Fibroblast of pulmonary artery (primary cell): Measurements from ENCODE around the gene TGFB2.

ENCODE experiments used
- DNase-seq: peaks from one replicate; pipeline ENCODE4 v3.0.0-alpha.2; 2010; ENCODE audit warnings: low read depth
- H3K4me3 ChIP-seq: replicated peaks from 2 replicates; pipeline ENCODE4 v1.5.1; 2011; ENCODE audit warnings: low read depth, mild to moderate bottlenecking, control low read depth, low read length, moderate library complexity
- CTCF ChIP-seq: IDR thresholded peaks from 2 replicates; pipeline ENCODE4 v1.5.1; 2011; ENCODE audit warnings: mild to moderate bottlenecking, control low read depth, low read length, inconsistent platforms; ENCODE audit errors: missing control alignments

TGFB2 gene

GRCh38 chr1:218400624-218401023 is 55.5 kb downstream of the TGFB2 start:
- TF ChIP-seq CTCF, result no peak
- no peak for DNase-seq
- H3K4me3 ChIP-seq, result no peak overlapping the region

- no peak for DNase-seq
- TF ChIP-seq CTCF, result no peak
- H3K4me3 ChIP-seq, result no peak overlapping the region
These were observed 56.4 kb downstream of the TGFB2 start for GRCh38 chr1:218401441-218401997.

- TF ChIP-seq CTCF, result no peak
- H3K4me3 ChIP-seq, result no peak overlapping the region
- no peak for DNase-seq
These were observed 57.1 kb downstream of the TGFB2 start for GRCh38 chr1:218401998-218402785.

GRCh38 chr1:218402786-218403120 is 57.6 kb downstream of the TGFB2 start:
- no peak overlapping the region for H3K4me3 ChIP-seq
- no peak for TF ChIP-seq CTCF
- no peak for DNase-seq

GRCh38 chr1:218403300-218403699 is 58.2 kb downstream of the TGFB2 start:
- H3K4me3 ChIP-seq, result no peak overlapping the region
- TF ChIP-seq CTCF, result no peak
- no peak for DNase-seq

GRCh38 chr1:218407630-218408029 is 62.5 kb downstream of the TGFB2 start:
- DNase-seq, result no peak
- no peak overlapping the region for H3K4me3 ChIP-seq
- no peak for TF ChIP-seq CTCF

- H3K4me3 ChIP-seq, result no peak overlapping the region
- DNase-seq, result no peak
- no peak for TF ChIP-seq CTCF
These were observed 63.0 kb downstream of the TGFB2 start for GRCh38 chr1:218408135-218408534.
